HEK293 (cell line): ENCODE data around the gene JUND.

ENCODE experiments used
- ZBTB21 ChIP-seq: fragments of 450-650 bp; formaldehyde crosslinking; IDR thresholded peaks from 2 replicates; pipeline ENCODE4 v1.5.1; 2017; ENCODE audit warnings: missing biosample characterization, missing genetic modification characterization
- ZSCAN16 ChIP-seq: fragments of 450-650 bp; formaldehyde crosslinking; IDR thresholded peaks from 2 replicates; pipeline ENCODE4 v1.5.1; 2016; ENCODE audit warnings: missing biosample characterization, missing genetic modification characterization
- TF ChIP-seq, protein P1 (sequence below): fragments of 450-650 bp; formaldehyde crosslinking; IDR thresholded peaks from 2 replicates; pipeline ENCODE4 v1.5.1; 2016; ENCODE audit warnings: missing biosample characterization, missing genetic modification characterization

DNA sequence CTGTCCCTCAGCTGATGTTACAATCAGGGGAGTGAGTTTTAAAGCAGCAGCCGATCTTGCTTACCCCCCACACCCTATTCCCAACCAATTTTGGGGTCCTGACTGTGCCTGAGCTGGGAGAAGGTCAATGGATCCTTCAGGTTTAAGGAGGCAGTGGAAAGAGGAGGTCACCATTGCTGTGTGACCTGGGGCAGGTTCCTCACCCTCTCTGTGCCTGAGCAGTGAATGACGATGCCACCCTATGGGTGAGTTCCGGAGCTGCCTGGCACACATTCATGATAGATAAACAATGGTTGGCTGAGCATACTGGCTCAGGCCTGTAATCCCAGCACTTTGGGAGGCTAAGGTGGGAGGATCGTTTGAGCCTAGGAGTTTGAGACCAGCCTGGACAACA is 20.3 kb upstream of the JUND start:
- TF ChIP-seq ZSCAN16 (tag by site-specific recombination) (no peak), ZBTB21 (tag by site-specific recombination) (no peak)
- TF ChIP-seq, protein P1, sequence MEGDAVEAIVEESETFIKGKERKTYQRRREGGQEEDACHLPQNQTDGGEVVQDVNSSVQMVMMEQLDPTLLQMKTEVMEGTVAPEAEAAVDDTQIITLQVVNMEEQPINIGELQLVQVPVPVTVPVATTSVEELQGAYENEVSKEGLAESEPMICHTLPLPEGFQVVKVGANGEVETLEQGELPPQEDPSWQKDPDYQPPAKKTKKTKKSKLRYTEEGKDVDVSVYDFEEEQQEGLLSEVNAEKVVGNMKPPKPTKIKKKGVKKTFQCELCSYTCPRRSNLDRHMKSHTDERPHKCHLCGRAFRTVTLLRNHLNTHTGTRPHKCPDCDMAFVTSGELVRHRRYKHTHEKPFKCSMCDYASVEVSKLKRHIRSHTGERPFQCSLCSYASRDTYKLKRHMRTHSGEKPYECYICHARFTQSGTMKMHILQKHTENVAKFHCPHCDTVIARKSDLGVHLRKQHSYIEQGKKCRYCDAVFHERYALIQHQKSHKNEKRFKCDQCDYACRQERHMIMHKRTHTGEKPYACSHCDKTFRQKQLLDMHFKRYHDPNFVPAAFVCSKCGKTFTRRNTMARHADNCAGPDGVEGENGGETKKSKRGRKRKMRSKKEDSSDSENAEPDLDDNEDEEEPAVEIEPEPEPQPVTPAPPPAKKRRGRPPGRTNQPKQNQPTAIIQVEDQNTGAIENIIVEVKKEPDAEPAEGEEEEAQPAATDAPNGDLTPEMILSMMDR, result no peak
